Trophoblast cell (in vitro differentiated cells and primary cell): Measurements from ENCODE around the gene GARS1.
"Not testable (repeated sequence)": the region's sequence is repeated elsewhere in the genome, so short reads cannot be mapped to it uniquely, and the experiment has no call there.

Source experiments
- DNase-seq, 2 donors: peaks; one replicate each; pipeline ENCODE4 v3.0.0-alpha.2; 2016
- H2AFZ ChIP-seq: 2 replicates; pipeline ENCODE4 v1.6.1; 2013; ENCODE audit warnings: low read length, moderate library complexity, mild to moderate bottlenecking; ENCODE audit not compliant: insufficient read depth, poor library complexity
- H2AK5ac ChIP-seq: 2 replicates; pipeline ENCODE4 v1.6.1; 2013; ENCODE audit warnings: mild to moderate bottlenecking, low read length
- H2BK120ac ChIP-seq: 2 replicates; pipeline ENCODE4 v1.6.1; 2013; ENCODE audit warnings: low read length, mild to moderate bottlenecking, moderate library complexity; ENCODE audit not compliant: insufficient read depth, poor library complexity
- H2BK12ac ChIP-seq: 2 replicates; pipeline ENCODE4 v1.6.1; 2013; ENCODE audit warnings: mild to moderate bottlenecking, low read length, moderate library complexity
- H2BK5ac ChIP-seq: 2 replicates; pipeline ENCODE4 v1.6.1; 2013; ENCODE audit warnings: low read length, low read depth, moderate library complexity, mild to moderate bottlenecking; ENCODE audit not compliant: poor library complexity
- H3K14ac ChIP-seq: 2 replicates; pipeline ENCODE4 v1.6.1; 2013; ENCODE audit warnings: mild to moderate bottlenecking, low read length
- H3K18ac ChIP-seq: 2 replicates; pipeline ENCODE4 v1.6.1; 2013; ENCODE audit warnings: mild to moderate bottlenecking, low read length
- H3K23ac ChIP-seq: 2 replicates; pipeline ENCODE4 v1.6.1; 2013; ENCODE audit warnings: low read length
- H3K27ac ChIP-seq: 2 replicates; pipeline ENCODE4 v1.5.1; 2013; ENCODE audit warnings: low read depth, mild to moderate bottlenecking, inconsistent platforms, low read length, moderate library complexity
- H3K27me3 ChIP-seq: 2 replicates; pipeline ENCODE4 v1.6.1; 2013; ENCODE audit warnings: inconsistent platforms, mild to moderate bottlenecking, low read length, moderate library complexity; ENCODE audit not compliant: insufficient read depth
- H3K36me3 ChIP-seq, 2 experiments: 1 replicate in 1 of 2; 2 replicates in 1 of 2; pipeline ENCODE4 v1.6.1; 2013; ENCODE audit warnings: low read length in 2 of 2, mild to moderate bottlenecking in 2 of 2, moderate library complexity in 1 of 2; ENCODE audit not compliant: insufficient read depth in 2 of 2, control insufficient read depth in 1 of 2
- H3K4ac ChIP-seq: 2 replicates; pipeline ENCODE4 v1.6.1; 2013; ENCODE audit warnings: low read depth, mild to moderate bottlenecking, low read length, moderate library complexity
- H3K4me1 ChIP-seq, 2 experiments: 1 replicate in 1 of 2; 2 replicates in 1 of 2; pipeline ENCODE4 v1.6.1; 2013; ENCODE audit warnings: low read length in 2 of 2, mild to moderate bottlenecking in 2 of 2, moderate library complexity in 1 of 2; ENCODE audit not compliant: insufficient read depth in 2 of 2, control insufficient read depth in 1 of 2
- H3K4me2 ChIP-seq: 2 replicates; pipeline ENCODE4 v1.6.1; 2013; ENCODE audit warnings: inconsistent platforms, mild to moderate bottlenecking, low read length, moderate library complexity
- H3K4me3 ChIP-seq: 2 replicates; pipeline ENCODE4 v1.5.1; 2013; ENCODE audit warnings: mild to moderate bottlenecking, low read depth, low read length, inconsistent platforms
- H3K79me1 ChIP-seq: one replicate; pipeline ENCODE4 v1.6.1; 2013; ENCODE audit warnings: low read length
- H3K79me2 ChIP-seq: 2 replicates; pipeline ENCODE4 v1.6.1; 2013; ENCODE audit warnings: low read length, mild to moderate bottlenecking; ENCODE audit not compliant: control insufficient read depth, insufficient read depth, poor library complexity
- H3K9ac ChIP-seq: 2 replicates; pipeline ENCODE4 v1.6.1; 2013; ENCODE audit warnings: mild to moderate bottlenecking, low read length
- H3K9me3 ChIP-seq: 2 replicates; pipeline ENCODE4 v1.6.1; 2013; ENCODE audit warnings: low read depth, mild to moderate bottlenecking, control low read depth, inconsistent platforms, low read length; ENCODE audit not compliant: insufficient read depth
- H4K12ac ChIP-seq: 2 replicates; pipeline ENCODE4 v1.6.1; 2013; ENCODE audit warnings: low read depth, mild to moderate bottlenecking, low read length, moderate library complexity
- H4K8ac ChIP-seq: 2 replicates; pipeline ENCODE4 v1.6.1; 2013; ENCODE audit warnings: low read depth, mild to moderate bottlenecking, low read length, moderate library complexity
- H4K91ac ChIP-seq: one replicate; pipeline ENCODE4 v1.6.1; 2013; ENCODE audit warnings: low read depth, mild to moderate bottlenecking, low read length, moderate library complexity
- WGBS: extraction: QIAGEN DNeasy Blood & Tissue Kit; methylation state at CpG from one replicate; pipeline ENCODE4 v1.1.7; 2013; ENCODE audit warnings: missing lambda C conversion rate; ENCODE audit not compliant: insufficient read length, insufficient coverage; ENCODE audit errors: extremely low coverage; 5-methylcytosine and 5-hydroxymethylcytosine counted together

The GARS1 gene

DNA sequence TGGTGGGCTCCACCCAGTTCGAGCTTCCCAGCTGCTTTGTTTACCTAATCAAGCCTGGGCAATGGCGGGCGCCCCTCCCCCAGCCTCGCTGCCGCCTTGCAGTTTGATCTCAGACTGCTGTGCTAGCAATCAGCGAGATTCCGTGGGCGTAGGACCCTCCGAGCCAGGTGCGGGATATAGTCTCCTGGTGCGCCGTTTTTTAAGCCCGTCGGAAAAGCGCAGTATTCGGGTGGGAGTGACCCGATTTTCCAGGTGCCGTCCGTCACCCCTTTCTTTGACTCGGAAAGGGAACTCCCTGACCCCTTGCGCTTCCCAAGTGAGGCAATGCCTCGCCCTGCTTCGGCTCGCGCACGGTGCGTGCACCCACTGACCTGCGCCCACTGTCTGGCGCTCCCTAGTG, 47.6 kb downstream of the GARS1 start:
- not testable (repeated sequence) for DNase-seq, H2BK12ac ChIP-seq, H3K79me2 ChIP-seq, H3K4me2 ChIP-seq, H3K9ac ChIP-seq, H2BK120ac ChIP-seq, H2AK5ac ChIP-seq, H3K23ac ChIP-seq, H3K27me3 ChIP-seq, H3K4me3 ChIP-seq, H3K4ac ChIP-seq, H2BK5ac ChIP-seq, H2AFZ ChIP-seq, H3K79me1 ChIP-seq, H3K14ac ChIP-seq, H3K4me1 ChIP-seq, H4K91ac ChIP-seq, H4K12ac ChIP-seq, H4K8ac ChIP-seq, H3K18ac ChIP-seq, H3K9me3 ChIP-seq, H3K27ac ChIP-seq
- no CpG with 5 or more reads among the region's 29 CpGs for WGBS
- H3K36me3 ChIP-seq: peaks cover 2 to 11% of the 10 kb centered on the region in 2 experiments

GRCh38 chr7:30642789-30643188, 48.1 kb downstream of the GARS1 start:
- Histone ChIP-seq H3K4me2 (peak overlapping the region; percentile 54), H4K91ac (no peak overlapping the region), H3K27me3 (no peaks in the 10 kb centered on the region), H3K9me3 (no peaks in the 10 kb centered on the region), H3K14ac (no peak overlapping the region), H3K23ac (no peak overlapping the region), H2BK120ac (no peak overlapping the region), H2BK12ac (no peak overlapping the region), H3K79me1 (no peaks in the 10 kb centered on the region), H3K4me3 (no peak overlapping the region), H2AK5ac (no peak overlapping the region), H3K36me3 (peaks cover 2 to 11% of the 10 kb centered on the region in 2 experiments), H3K9ac (no peak overlapping the region), H3K4ac (no peak overlapping the region), H3K4me1 (peaks cover 0 to 1% of the 10 kb centered on the region in 2 experiments), H4K8ac (no peak overlapping the region), H3K79me2 (peaks cover 2% of the 10 kb centered on the region), H2BK5ac (no peak overlapping the region), H3K18ac (no peak overlapping the region), H4K12ac (no peak overlapping the region), H2AFZ (no peak overlapping the region), H3K27ac (no peak overlapping the region)
- DNase-seq: peak in 1 of 2 donors; percentile 11
- no CpG with 5 or more reads among the region's 4 CpGs for WGBS

GRCh38 chr7:30644286-30644955, 49.7 kb downstream of the GARS1 start:
- no peak overlapping the region for H2AK5ac ChIP-seq
- H3K18ac ChIP-seq: no peak overlapping the region
- no peak overlapping the region for H3K4me3 ChIP-seq
- no peak overlapping the region for H2BK12ac ChIP-seq
- no peak overlapping the region for H2BK5ac ChIP-seq
- H3K4me1 ChIP-seq: peaks cover 0 to 1% of the 10 kb centered on the region in 2 experiments
- no peak overlapping the region for H2BK120ac ChIP-seq
- no peak overlapping the region for H4K12ac ChIP-seq
- DNase-seq: no peak
- no peak overlapping the region for H4K8ac ChIP-seq
- WGBS: no CpG with 5 or more reads among the region's 4 CpGs
- H3K79me2 ChIP-seq: peaks cover 2% of the 10 kb centered on the region
- peaks cover 2 to 11% of the 10 kb centered on the region in 2 experiments for H3K36me3 ChIP-seq
- no peak overlapping the region for H2AFZ ChIP-seq
- H4K91ac ChIP-seq: no peak overlapping the region
- H3K79me1 ChIP-seq: no peaks in the 10 kb centered on the region
- no peaks in the 10 kb centered on the region for H3K9me3 ChIP-seq
- no peaks in the 10 kb centered on the region for H3K27me3 ChIP-seq
- H3K4me2 ChIP-seq: no peak overlapping the region
- H3K23ac ChIP-seq: no peak overlapping the region
- no peak overlapping the region for H3K14ac ChIP-seq
- no peak overlapping the region for H3K4ac ChIP-seq
- no peak overlapping the region for H3K27ac ChIP-seq
- H3K9ac ChIP-seq: no peak overlapping the region

DNA sequence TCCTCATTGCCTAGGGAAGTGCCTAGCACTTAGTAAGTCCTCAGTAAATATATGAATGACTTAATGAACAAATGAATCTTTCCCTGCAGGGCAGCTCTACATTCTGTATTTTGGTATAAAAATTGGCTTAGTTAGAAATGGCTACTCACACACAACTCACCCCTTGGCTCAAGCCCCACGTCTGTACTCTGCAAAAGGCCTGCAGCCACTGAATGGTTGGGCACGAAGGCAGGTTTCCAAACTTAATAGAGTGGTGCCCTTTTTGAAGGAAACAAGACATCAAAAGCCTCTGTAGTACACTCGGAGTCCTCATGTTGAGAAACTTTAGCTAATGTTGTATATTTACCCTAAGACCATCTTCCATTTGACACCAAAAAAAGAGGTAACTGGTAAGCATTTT, 51.0 kb downstream of the GARS1 start:
- no peak overlapping the region for H4K91ac ChIP-seq
- H3K79me2 ChIP-seq: peaks cover 2% of the 10 kb centered on the region
- peaks cover 2 to 11% of the 10 kb centered on the region in 2 experiments for H3K36me3 ChIP-seq
- H2BK5ac ChIP-seq: no peak overlapping the region
- H3K4me2 ChIP-seq: no peak overlapping the region
- no peaks in the 10 kb centered on the region for H3K27me3 ChIP-seq
- no peaks in the 10 kb centered on the region for H3K79me1 ChIP-seq
- no peak overlapping the region for H2AK5ac ChIP-seq
- H3K23ac ChIP-seq: no peak overlapping the region
- H3K27ac ChIP-seq: no peak overlapping the region
- no peak overlapping the region for H3K9ac ChIP-seq
- H3K14ac ChIP-seq: no peak overlapping the region
- no peak overlapping the region for H3K4ac ChIP-seq
- H3K9me3 ChIP-seq: no peaks in the 10 kb centered on the region
- H2AFZ ChIP-seq: no peak overlapping the region
- H4K12ac ChIP-seq: no peak overlapping the region
- H4K8ac ChIP-seq: no peak overlapping the region
- DNase-seq: no peak
- H3K4me3 ChIP-seq: no peak overlapping the region
- H2BK12ac ChIP-seq: no peak overlapping the region
- no CpG with 5 or more reads among the region's 3 CpGs for WGBS
- no peak overlapping the region for H2BK120ac ChIP-seq
- H3K4me1 ChIP-seq: peaks cover 0 to 1% of the 10 kb centered on the region in 2 experiments
- no peak overlapping the region for H3K18ac ChIP-seq
